HG03039 (cell line): ENCODE data around the gene ADGRL3.
"Not testable (repeated sequence)": the region's sequence is repeated elsewhere in the genome, so short reads cannot be mapped to it uniquely, and the experiment has no call there.

Experiments used
- ATAC-seq: cut with Tn5 transposase; IDR thresholded peaks from one replicate; pipeline ENCODE4 v1.9.1; 2021; ENCODE audit warnings: mild to moderate bottlenecking, moderate library complexity; ENCODE audit not compliant: unreplicated experiment

Gene ADGRL3

GRCh38 chr4:61934198-61934597 lies 734.1 kb downstream of the ADGRL3 start:
- ATAC-seq = no peak

- no peak for ATAC-seq
Measured at GRCh38 chr4:61938250-61938846, 738.2 kb downstream of the ADGRL3 start.

- no peak for ATAC-seq
Measured at GRCh38 chr4:61950625-61951024, 750.5 kb downstream of the ADGRL3 start.

- no peak for ATAC-seq
Measured at GRCh38 chr4:61953386-61953785, 753.3 kb downstream of the ADGRL3 start.

DNA sequence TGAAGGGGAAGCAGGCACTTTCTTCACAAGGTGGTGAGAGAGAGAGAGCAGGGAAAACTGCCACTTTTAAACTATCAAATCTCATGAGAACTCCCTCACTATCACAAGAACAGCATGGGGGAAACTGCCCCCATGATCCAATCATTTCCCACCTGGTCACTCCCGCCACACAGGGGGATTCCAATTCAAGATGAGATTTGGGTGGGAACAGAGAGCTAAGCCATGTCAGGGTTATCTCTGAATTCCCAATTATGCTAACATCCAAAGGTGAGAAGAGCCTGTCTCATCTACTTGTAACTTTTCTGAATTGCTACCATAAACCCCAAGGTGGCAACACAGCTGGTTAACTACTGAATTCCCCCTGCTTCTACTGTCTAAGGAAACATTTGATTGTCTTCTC lies 758.5 kb downstream of the ADGRL3 start:
- no peak for ATAC-seq

DNA sequence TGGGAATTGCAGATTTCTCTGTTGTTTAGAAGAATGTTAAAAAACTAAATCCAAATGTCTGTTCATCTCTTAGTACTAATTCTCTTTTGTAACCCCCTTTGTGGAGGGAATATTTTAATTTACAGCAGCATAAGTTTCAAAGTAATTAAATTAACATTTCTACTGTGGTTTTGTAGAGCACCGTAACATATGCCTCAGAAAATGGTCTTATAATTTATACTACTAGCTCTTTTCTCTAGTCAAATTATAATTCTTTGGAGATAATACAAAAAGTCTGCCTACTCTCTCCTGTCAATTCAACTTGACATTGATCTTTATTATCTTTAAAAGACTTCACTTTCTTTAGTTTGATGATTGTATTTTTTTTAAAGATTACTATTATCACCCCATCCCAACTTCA lies 759.0 kb downstream of the ADGRL3 start:
- ATAC-seq = no peak

DNA sequence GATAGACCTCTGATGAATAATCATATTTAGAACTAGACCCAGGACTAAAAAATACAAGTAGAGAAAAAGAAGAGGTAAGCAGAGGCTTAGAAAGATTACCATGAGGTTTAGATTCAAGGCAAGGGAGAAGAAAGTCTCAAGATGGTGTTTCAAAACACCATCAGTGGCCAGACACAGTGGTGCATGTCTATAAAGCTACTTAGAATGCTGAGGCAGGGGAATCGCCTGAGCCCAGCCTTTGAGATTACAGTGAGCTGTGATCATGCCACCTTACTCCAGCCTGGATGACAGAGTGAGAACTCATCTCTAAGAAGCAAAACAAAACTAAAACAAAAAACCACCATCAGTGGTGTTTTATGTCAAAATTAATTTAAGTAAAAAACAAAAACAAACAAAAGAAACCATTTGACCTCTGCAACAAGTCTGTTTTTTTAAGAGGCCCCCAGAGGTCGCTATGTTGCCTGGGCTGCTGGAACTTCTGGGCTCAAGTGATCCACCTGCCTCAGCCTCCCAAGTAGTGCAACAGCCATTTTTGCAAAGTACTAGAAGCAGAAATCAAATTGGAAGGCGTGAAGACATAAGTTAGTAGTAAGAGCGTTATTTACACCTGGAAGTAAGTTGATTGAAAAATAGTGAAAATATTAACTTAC lies 784.3 kb downstream of the ADGRL3 start:
- ATAC-seq = no peak

GRCh38 chr4:61985426-61985825 lies 785.3 kb downstream of the ADGRL3 start:
- ATAC-seq = no peak

DNA sequence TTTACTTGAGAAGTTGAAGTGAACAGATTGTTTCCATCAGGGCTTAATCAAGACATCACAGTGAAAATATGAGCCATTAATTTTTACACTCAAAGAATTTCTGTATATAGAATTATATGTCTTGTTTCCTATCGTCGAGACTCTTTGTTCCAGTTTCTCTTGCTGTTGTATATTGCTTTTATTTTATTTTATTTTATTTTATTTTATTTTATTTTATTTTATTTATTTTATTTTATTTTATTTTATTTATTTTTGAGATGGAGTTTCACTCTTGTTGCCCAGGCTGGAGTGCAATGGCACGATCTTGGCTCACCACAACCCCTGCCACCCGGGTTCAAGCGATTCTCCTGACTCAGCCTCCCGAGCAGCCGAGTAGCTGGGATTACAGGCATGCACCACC lies 786.8 kb downstream of the ADGRL3 start:
- not testable (repeated sequence) for ATAC-seq

DNA sequence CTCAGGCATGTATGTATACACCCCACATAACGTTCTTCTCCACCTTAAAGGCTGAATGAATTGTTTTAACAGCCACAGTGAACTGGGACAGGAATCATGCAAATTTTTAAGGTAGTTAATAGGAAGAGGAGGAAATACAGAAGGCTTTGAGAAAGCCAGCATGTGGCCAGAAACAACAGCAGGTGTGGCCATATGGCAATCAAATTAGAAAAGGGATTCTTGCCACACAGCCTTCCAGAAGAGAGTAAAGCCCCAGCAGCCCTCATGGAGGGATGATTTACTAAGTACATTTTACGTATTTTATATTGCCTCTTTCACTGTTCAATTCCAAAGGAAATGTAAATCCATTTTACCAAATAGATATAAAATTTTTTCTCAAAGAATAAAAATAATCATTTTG lies 792.2 kb downstream of the ADGRL3 start:
- no peak for ATAC-seq

DNA sequence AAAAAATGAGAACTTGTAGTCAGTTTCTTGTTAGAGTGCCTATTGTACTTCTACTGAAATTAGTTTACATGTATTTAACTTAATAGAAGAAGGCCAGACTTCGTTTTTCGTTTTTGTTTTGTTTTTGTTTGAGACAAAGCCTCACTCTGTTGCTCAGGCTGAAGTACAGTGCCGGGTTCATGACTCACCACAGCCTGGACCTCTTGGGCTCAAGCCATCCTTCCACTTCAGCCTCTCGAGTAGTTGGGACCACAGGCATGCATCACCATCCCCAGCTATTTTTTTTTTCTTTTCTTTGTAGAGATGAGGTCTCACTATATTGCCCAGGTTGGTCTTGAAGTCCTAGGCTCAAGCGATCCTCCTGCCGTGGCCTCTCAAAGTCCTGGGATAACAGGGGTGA lies 793.9 kb downstream of the ADGRL3 start:
- no peak for ATAC-seq

- no peak for ATAC-seq
Measured at GRCh38 chr4:61995717-61996340, 795.7 kb downstream of the ADGRL3 start.

DNA sequence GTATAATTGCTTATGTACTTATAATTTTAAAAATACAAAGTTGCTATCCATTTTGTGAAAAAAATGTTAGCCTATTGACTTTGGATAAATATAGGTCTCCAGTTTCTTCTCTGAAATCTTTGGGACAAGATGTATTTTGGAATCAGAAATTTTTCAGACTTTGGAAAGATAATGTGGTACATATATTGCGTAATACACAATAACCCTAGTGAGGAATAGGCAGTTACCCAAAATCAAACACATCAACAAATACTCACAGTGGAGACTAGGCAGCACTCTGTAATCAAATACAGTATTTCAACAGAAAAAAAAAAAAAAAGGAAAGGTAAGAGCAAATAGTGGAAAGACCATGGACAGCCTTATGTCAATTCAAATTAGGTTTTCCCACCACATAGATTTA lies 796.8 kb downstream of the ADGRL3 start:
- ATAC-seq = no peak

DNA sequence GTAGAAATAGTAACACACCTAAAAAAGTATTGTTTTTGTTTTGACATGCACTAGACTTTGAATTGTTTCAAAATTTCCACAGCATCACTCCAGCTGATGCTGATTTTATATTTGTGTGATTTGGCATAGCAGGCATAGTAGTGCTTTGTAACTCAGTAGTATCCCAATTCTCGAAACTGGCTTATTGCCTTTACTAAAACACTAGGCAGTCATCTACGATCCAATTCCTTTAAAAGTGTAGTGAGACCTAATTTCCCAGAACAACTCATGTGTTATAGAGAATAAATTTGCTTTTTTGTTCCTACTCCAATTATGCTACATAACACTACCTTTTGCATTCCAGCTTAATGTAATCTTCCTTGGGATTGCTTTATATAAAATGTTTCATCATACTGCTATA lies 797.7 kb downstream of the ADGRL3 start:
- ATAC-seq = no peak

DNA sequence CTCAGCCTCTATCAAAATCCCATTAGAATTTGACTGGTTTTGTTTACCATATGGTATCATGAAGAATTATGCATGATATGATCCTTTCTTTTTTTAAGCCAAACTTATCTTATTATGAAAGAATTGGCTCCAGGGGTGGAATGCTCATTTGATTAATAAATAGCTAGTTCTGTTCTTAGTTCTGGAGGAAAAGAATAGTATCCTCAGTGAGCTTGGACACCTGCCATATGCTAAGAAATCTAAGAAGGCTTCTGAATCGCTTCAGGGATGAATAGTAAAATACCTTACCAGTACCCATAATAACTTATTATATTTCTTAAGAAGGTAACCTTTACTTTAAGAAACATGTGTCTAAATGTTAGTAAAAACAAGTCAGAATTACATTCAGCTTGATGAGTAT lies 803.6 kb downstream of the ADGRL3 start:
- no peak for ATAC-seq

- no peak for ATAC-seq
Measured at GRCh38 chr4:62004881-62005280, 804.8 kb downstream of the ADGRL3 start.

DNA sequence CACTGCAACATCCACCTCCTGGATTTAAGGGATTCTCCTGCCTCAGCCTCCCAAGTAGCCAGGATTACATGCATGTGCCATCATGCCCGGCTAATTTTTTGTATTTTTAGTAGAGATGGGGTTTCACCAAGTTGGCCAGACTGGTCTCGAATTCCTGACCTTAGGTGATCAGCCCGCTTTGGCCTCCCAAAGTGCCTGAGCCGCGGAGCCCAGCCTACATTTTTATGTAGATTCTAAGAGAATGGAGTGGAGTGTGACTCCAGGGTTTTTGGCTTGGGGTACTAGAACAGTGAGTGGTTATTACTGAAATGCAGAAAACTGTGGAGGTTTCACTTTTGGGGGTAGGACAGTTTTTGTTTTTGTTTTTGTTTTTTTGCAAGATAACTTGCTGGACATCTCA lies 806.0 kb downstream of the ADGRL3 start:
- no peak for ATAC-seq

DNA sequence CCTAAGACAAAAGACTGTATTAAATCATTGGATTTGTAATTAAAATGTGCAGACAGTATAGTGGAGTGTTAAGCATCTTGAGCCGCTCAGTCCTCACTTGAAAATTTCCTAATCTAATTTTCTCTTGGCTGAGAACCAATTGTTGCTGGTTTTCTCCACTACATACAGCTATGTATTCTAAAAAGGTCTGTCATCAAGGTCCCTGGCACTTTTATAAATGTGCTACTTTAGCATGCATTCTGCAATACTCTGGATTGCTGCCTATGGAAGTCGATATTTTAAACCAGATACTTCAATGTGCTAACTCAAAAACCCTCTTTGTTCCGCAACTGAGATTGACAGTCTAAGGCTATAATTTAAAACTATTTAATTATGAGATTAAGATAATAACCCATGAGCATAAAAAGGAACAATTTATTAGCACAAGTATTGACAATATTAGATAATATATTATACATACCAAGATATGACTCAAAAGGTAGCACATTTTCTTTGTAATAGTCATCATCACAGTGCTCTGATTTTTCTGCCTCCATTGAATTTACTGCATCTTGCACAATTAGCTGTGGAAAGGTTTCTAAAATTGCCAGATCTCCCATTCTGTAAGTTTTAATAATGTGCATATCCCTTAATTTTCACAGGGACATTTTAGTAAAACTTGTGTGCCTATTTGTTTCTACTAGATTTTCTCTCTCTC lies 815.1 kb downstream of the ADGRL3 start:
- ATAC-seq = no peak

DNA sequence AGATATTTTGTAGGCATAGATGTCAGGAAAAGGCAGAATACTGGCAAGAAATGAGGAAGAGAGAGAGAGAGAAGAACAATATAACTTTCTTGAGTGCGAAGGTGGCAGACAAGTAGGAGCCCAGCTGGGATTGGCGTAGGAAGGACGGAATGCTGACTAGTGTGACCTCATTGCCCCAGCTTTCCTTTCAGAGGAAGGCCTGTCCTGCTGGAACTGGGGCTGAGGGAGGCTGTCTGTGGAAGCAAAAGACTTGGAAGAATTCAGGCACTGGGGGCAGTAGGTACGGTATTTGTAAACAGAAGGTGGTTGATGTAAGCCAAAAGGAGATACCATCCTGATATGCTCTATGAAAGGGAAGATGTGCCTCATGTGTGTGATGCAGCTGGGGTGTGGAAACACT lies 818.4 kb downstream of the ADGRL3 start:
- ATAC-seq = no peak

GRCh38 chr4:62023633-62024032 lies 823.5 kb downstream of the ADGRL3 start:
- no peak for ATAC-seq

DNA sequence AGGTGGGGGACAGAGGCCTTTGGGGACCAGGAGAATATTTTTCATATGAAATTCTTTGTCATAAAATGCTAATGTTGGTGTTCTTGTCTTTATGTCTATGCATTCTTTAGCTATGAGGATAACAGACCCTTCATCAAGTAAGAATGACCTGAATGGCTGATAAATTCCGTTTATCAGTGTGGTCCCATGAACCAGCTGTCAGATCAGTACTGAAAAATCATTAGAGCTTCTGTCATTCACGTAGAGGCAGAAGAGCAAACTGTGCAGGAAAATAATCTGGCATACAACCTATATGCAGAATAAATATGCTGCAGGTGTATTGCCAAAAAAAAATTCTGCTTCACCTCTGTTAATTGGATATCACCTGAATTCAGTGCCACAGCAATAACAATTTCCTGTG lies 828.6 kb downstream of the ADGRL3 start:
- no peak for ATAC-seq

GRCh38 chr4:62030958-62031357 lies 830.8 kb downstream of the ADGRL3 start:
- no peak for ATAC-seq
